ENCODE measurements around the gene WDFY4.

The WDFY4 gene

DNA sequence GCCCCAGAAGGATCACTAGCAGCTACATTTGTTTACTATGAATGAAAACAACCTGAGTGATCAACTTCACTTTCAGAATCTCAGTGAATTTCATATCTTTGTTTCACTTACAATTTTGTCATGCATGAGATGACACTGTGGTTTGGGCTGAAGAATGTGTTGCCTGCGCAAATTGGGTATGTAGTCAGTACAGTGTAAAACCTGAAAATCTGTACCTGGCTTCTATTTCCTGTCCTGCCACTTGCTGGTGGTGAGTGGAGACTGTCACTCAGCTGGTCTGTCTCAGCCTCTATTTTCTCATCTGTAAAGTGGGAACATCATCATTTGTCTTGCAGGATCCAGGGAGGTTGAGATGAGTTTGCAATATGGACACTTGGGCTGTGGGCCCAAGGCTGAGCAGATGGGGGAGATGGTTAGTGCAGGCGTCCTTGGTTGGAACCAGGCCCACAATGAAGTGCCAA, 118.0 kb downstream of the WDFY4 start:
- TF ChIP-seq POLR2AphosphoS5 (IDR thresholded peaks at IDR 0.05; ENCODE audit: low read depth, low read length) (no peak), FOXP2 (optimal IDR thresholded peaks at IDR 0.05; ENCODE audit: borderline replicate concordance, extremely low read depth, extremely low read length, insufficient read depth) (no peak), REST (IDR thresholded peaks at IDR 0.05; ENCODE audit: insufficient read depth in 1 of 2, low read depth in 2 of 2, low read length in 2 of 2) (no peak), SIN3A (IDR thresholded peaks at IDR 0.05; ENCODE audit: borderline replicate concordance, insufficient read depth, low read length) (no peak), TAF1 (IDR thresholded peaks at IDR 0.05; ENCODE audit: borderline replicate concordance, insufficient read depth, low read length) (no peak)

DNA sequence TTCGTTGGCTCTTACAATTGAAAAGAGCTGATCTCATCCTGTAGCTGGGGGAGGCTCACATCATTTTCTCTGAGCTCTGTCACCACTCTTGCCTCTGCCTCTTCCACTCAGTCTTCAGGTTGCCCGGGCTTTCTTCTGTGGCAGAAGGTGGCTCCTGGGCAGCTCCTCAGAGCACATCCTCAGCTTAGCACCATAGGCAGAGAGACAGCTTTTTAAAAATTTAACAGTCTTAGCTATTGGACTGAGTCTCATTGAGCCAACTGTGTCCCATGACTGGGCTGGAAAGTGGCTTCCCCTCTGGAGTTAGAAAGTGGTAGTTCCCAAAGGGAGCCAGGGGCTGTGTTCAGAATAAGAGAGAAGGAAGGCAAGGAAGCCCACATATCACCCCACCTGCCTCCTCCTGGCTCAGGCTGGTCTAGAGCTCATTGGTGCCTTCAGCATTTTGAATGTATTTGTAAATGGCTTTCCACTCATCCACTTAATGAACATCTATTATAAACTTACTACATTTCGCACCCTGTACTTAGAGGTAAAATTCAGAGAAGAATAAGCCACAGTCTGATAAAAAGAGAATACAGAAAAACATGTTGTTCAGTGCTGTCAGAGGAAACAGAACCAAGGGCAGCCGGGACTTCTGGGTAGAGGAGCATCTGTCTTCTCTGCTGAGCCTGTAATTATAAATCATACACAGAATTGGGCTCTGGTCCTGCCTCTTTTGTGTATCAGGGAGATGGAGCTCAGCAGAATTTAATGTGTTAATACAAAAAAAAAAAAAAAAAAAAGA, 119.3 kb downstream of the WDFY4 start:
- TF ChIP-seq SIN3A (IDR thresholded peaks at IDR 0.05; ENCODE audit: borderline replicate concordance, insufficient read depth, low read length) (no peak), POLR2AphosphoS5 (IDR thresholded peaks at IDR 0.05; ENCODE audit: low read depth, low read length) (no peak), FOXP2 (optimal IDR thresholded peaks at IDR 0.05; ENCODE audit: borderline replicate concordance, extremely low read depth, extremely low read length, insufficient read depth) (no peak), TAF1 (IDR thresholded peaks at IDR 0.05; ENCODE audit: borderline replicate concordance, insufficient read depth, low read length) (no peak), REST (IDR thresholded peaks at IDR 0.05; ENCODE audit: insufficient read depth in 1 of 2, low read depth in 2 of 2, low read length in 2 of 2) (no peak)

- TF ChIP-seq POLR2AphosphoS5 (IDR thresholded peaks at IDR 0.05; ENCODE audit: low read depth, low read length), result no peak
Measured at GRCh38 chr10:48804740-48805182, 120.1 kb downstream of the WDFY4 start.

DNA sequence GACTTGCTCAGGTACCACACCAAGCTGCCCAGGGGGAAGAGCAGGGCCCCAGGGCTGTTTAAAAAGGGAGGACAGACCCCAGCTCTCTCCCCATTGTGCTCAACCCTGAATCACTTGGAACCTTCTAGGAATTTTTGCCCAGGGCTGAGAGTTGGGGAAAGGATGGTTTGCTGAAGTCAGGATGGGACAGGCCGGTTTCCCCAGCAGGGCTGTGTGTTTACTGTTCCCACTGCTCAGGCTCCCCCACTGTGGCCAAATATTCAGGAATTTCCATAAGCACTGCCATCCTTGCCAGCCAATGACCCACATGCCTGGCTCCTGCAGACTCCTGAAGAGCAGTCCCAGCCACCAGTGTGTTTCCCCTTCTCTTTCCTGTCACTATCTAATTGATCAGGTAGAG, 120.7 kb downstream of the WDFY4 start:
- TF ChIP-seq TAF1 (IDR thresholded peaks at IDR 0.05; ENCODE audit: borderline replicate concordance, insufficient read depth, low read length) (no peak), SIN3A (IDR thresholded peaks at IDR 0.05; ENCODE audit: borderline replicate concordance, insufficient read depth, low read length) (no peak), REST (IDR thresholded peaks at IDR 0.05; ENCODE audit: insufficient read depth in 1 of 2, low read depth in 2 of 2, low read length in 2 of 2) (no peak), POLR2AphosphoS5 (IDR thresholded peaks at IDR 0.05; ENCODE audit: low read depth, low read length) (no peak), FOXP2 (optimal IDR thresholded peaks at IDR 0.05; ENCODE audit: borderline replicate concordance, extremely low read depth, extremely low read length, insufficient read depth) (no peak)

- no peak for TF ChIP-seq FOXP2 (optimal IDR thresholded peaks at IDR 0.05; ENCODE audit: borderline replicate concordance, extremely low read depth, extremely low read length, insufficient read depth)
- TF ChIP-seq REST (IDR thresholded peaks at IDR 0.05; ENCODE audit: insufficient read depth in 1 of 2, low read depth in 2 of 2, low read length in 2 of 2), result no peak
- no peak for TF ChIP-seq SIN3A (IDR thresholded peaks at IDR 0.05; ENCODE audit: borderline replicate concordance, insufficient read depth, low read length)
- TF ChIP-seq POLR2AphosphoS5 (IDR thresholded peaks at IDR 0.05; ENCODE audit: low read depth, low read length), result no peak
- TF ChIP-seq TAF1 (IDR thresholded peaks at IDR 0.05; ENCODE audit: borderline replicate concordance, insufficient read depth, low read length), result no peak
Measured at GRCh38 chr10:48805848-48806247, 121.2 kb downstream of the WDFY4 start.
